ENCODE results near the gene WASHC4.

WASHC4 gene

DNA sequence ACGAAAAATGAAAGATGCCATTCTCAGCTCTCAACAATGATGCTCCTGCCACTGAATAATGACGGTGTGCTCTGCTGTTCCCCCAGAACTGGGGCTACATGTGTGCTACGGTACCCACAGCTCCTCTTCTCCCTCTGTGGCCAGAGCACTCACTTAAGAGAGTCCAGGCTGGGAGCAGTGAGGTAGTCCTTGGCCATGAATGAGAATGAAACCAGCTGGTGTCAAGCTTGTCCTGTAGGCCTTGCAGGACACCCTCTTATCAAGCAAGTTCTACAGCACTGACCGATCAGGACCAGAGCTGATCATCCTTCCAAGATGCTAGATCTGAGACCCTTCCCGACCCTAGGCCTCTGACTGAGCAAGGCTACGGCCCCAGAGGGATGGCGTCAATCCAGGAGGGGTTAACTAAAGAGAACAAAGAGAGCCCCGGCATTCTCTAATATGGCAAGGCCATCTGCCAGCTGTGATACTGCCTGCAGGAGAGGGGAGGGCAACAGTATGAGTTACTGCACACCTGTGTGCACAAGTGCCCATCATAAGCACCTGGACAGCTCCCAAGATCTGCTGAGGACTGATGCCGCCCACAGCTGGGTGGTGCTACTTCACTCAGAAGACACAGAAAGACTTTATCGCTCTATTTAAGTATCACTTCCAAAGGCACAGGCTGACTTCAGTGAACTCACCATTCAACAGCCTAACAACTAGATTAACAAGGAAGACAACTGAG lies 98.0 kb downstream of the WASHC4 start:
- H3K79me2 ChIP-seq (ENCODE audit: control insufficient read depth, insufficient read depth, low read length, unreplicated experiment): no peaks in the 10 kb centered on the region
- peaks cover 12% of the 10 kb centered on the region for H3K4me1 ChIP-seq (ENCODE audit: control insufficient read depth, insufficient read depth, low read length, unreplicated experiment)
- H2AFZ ChIP-seq (ENCODE audit: low read length, unreplicated experiment): no peak overlapping the region
- H3K27ac ChIP-seq (ENCODE audit: low read depth, low read length): peak overlapping the region; percentile 87
- no peak overlapping the region for H3K4me3 ChIP-seq (ENCODE audit: low read depth, low read length)
- H3K36me3 ChIP-seq (ENCODE audit: insufficient read depth, low read length): peaks cover 28% of the 10 kb centered on the region; the same call in 1 of the 2 replicates
- no peaks in the 10 kb centered on the region for H3K27me3 ChIP-seq (ENCODE audit: insufficient read depth, low read length)

GRCh38 chr12:105206686-105207374 lies 99.3 kb downstream of the WASHC4 start:
- H3K27ac ChIP-seq (ENCODE audit: low read depth, low read length): no peak overlapping the region
- no peaks in the 10 kb centered on the region for H3K27me3 ChIP-seq (ENCODE audit: insufficient read depth, low read length)
- peaks cover 12% of the 10 kb centered on the region for H3K4me1 ChIP-seq (ENCODE audit: control insufficient read depth, insufficient read depth, low read length, unreplicated experiment)
- H3K36me3 ChIP-seq (ENCODE audit: insufficient read depth, low read length): peaks cover 26% of the 10 kb centered on the region; the same call in 1 of the 2 replicates
- no peaks in the 10 kb centered on the region for H3K79me2 ChIP-seq (ENCODE audit: control insufficient read depth, insufficient read depth, low read length, unreplicated experiment)
- H2AFZ ChIP-seq (ENCODE audit: low read length, unreplicated experiment): no peak overlapping the region
- no peak overlapping the region for H3K4me3 ChIP-seq (ENCODE audit: low read depth, low read length)

GRCh38 chr12:105209091-105209490 lies 101.6 kb downstream of the WASHC4 start:
- no peak overlapping the region for H3K27ac ChIP-seq (ENCODE audit: low read depth, low read length)
- peaks cover 18% of the 10 kb centered on the region; the same call in 1 of the 2 replicates for H3K36me3 ChIP-seq (ENCODE audit: insufficient read depth, low read length)
- H3K4me3 ChIP-seq (ENCODE audit: low read depth, low read length): no peak overlapping the region

DNA sequence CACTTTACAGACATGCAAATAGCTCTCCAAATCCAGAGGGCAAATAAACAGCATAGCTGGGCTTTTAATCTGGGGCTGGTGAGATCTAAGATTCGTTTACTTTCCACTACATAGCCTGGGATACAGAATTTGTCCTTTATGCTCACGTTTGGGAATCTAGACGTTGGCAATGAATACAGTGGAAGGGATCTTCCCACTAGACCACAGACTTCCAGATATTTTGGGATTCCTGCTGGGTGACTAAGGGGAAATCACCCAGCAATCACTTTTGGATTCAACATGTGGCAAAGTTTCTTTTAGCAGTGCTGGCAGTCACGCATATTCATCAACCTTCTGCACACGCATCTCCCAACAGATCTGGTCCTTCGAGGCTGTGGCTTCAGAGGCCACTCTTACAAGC lies 104.9 kb downstream of the WASHC4 start:
- H3K36me3 ChIP-seq (ENCODE audit: insufficient read depth, low read length): peaks cover 10% of the 10 kb centered on the region
- no peaks in the 10 kb centered on the region for H3K27me3 ChIP-seq (ENCODE audit: insufficient read depth, low read length)
- H3K4me1 ChIP-seq (ENCODE audit: control insufficient read depth, insufficient read depth, low read length, unreplicated experiment): peaks cover 28% of the 10 kb centered on the region
- no peak overlapping the region for H3K4me3 ChIP-seq (ENCODE audit: low read depth, low read length)
- H3K27ac ChIP-seq (ENCODE audit: low read depth, low read length): peak overlapping the region; percentile 79
- H3K79me2 ChIP-seq (ENCODE audit: control insufficient read depth, insufficient read depth, low read length, unreplicated experiment): no peaks in the 10 kb centered on the region
- H2AFZ ChIP-seq (ENCODE audit: low read length, unreplicated experiment): no peak overlapping the region

More at GRCh38 chr12:105209091-105209490, 101.6 kb downstream of the WASHC4 start:
- H2AFZ ChIP-seq (ENCODE audit: low read length, unreplicated experiment): no peak overlapping the region
- H3K4me1 ChIP-seq (ENCODE audit: control insufficient read depth, insufficient read depth, low read length, unreplicated experiment): peaks cover 29% of the 10 kb centered on the region
- H3K79me2 ChIP-seq (ENCODE audit: control insufficient read depth, insufficient read depth, low read length, unreplicated experiment): no peaks in the 10 kb centered on the region
- no peaks in the 10 kb centered on the region for H3K27me3 ChIP-seq (ENCODE audit: insufficient read depth, low read length)

- Histone ChIP-seq H3K4me3 (ENCODE audit: low read depth, low read length) (no peak overlapping the region), H3K4me1 (ENCODE audit: control insufficient read depth, insufficient read depth, low read length, unreplicated experiment) (peaks cover 31% of the 10 kb centered on the region), H3K36me3 (ENCODE audit: insufficient read depth, low read length) (peaks cover 5% of the 10 kb centered on the region), H3K79me2 (ENCODE audit: control insufficient read depth, insufficient read depth, low read length, unreplicated experiment) (no peaks in the 10 kb centered on the region), H3K27me3 (ENCODE audit: insufficient read depth, low read length) (no peaks in the 10 kb centered on the region), H3K27ac (ENCODE audit: low read depth, low read length) (peak overlapping the region; percentile 79), H2AFZ (ENCODE audit: low read length, unreplicated experiment) (no peak overlapping the region)
Observed at GRCh38 chr12:105214148-105214547, 106.6 kb downstream of the WASHC4 start.

- H3K4me3 ChIP-seq (ENCODE audit: low read depth, low read length): no peak overlapping the region
- peak overlapping the region; percentile 79 for H3K27ac ChIP-seq (ENCODE audit: low read depth, low read length)
- H3K27me3 ChIP-seq (ENCODE audit: insufficient read depth, low read length): no peaks in the 10 kb centered on the region
- peaks cover 5% of the 10 kb centered on the region for H3K36me3 ChIP-seq (ENCODE audit: insufficient read depth, low read length)
- peaks cover 31% of the 10 kb centered on the region for H3K4me1 ChIP-seq (ENCODE audit: control insufficient read depth, insufficient read depth, low read length, unreplicated experiment)
- H2AFZ ChIP-seq (ENCODE audit: low read length, unreplicated experiment): no peak overlapping the region
- no peaks in the 10 kb centered on the region for H3K79me2 ChIP-seq (ENCODE audit: control insufficient read depth, insufficient read depth, low read length, unreplicated experiment)
Observed at GRCh38 chr12:105214670-105215375, 107.3 kb downstream of the WASHC4 start.

- H3K4me1 ChIP-seq (ENCODE audit: control insufficient read depth, insufficient read depth, low read length, unreplicated experiment): peaks cover 16% of the 10 kb centered on the region
- no peak overlapping the region for H3K4me3 ChIP-seq (ENCODE audit: low read depth, low read length)
- peaks cover 5% of the 10 kb centered on the region for H3K36me3 ChIP-seq (ENCODE audit: insufficient read depth, low read length)
- H3K79me2 ChIP-seq (ENCODE audit: control insufficient read depth, insufficient read depth, low read length, unreplicated experiment): peaks cover 26% of the 10 kb centered on the region
- H3K27me3 ChIP-seq (ENCODE audit: insufficient read depth, low read length): no peaks in the 10 kb centered on the region
- H3K27ac ChIP-seq (ENCODE audit: low read depth, low read length): no peak overlapping the region
- no peak overlapping the region for H2AFZ ChIP-seq (ENCODE audit: low read length, unreplicated experiment)
Observed at GRCh38 chr12:105218434-105218833, 110.9 kb downstream of the WASHC4 start.

All from ACC112 (cell line).